ENCODE results near the gene NDUFA3. TPM values are rescaled to one million over a fixed set of nuclear protein-coding genes. Genes with fewer than 3 reads are reported as not detected.
A peak's percentile ranks its signal among the peaks of the same experiment; 100 is the strongest.

NDUFA3 gene
- total RNA-seq, 1 donor from 2014 or later: 77.4 TPM

DNA sequence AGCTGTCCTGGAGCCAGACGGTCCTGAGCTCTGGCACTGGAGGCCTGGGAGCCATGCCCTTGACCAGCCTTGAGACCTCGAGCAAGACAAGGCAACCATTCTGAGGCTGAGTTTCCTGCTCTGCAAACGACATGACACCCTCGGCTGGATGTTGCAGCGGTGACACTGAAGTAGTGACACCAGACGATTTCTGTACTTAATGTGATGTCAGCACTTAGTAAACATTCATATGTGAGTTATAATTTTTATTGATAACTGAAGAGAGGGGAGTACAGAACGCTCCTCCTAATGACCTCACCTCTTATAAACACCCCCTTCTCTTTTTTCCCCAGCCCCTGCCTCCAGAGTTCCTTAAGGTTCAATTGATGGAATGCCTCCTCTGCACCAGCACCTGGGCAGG, 5.8 kb downstream of the NDUFA3 start:
- H3K27me3 Mint-ChIP-seq (ENCODE audit: low read depth): no peaks in the 10 kb centered on the region
- peaks cover 19% of the 10 kb centered on the region for H3K36me3 Mint-ChIP-seq (ENCODE audit: low read depth)
- TF ChIP-seq, protein P1, sequence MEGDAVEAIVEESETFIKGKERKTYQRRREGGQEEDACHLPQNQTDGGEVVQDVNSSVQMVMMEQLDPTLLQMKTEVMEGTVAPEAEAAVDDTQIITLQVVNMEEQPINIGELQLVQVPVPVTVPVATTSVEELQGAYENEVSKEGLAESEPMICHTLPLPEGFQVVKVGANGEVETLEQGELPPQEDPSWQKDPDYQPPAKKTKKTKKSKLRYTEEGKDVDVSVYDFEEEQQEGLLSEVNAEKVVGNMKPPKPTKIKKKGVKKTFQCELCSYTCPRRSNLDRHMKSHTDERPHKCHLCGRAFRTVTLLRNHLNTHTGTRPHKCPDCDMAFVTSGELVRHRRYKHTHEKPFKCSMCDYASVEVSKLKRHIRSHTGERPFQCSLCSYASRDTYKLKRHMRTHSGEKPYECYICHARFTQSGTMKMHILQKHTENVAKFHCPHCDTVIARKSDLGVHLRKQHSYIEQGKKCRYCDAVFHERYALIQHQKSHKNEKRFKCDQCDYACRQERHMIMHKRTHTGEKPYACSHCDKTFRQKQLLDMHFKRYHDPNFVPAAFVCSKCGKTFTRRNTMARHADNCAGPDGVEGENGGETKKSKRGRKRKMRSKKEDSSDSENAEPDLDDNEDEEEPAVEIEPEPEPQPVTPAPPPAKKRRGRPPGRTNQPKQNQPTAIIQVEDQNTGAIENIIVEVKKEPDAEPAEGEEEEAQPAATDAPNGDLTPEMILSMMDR (IDR thresholded peaks at IDR 0.05): no peak
- H3K27ac Mint-ChIP-seq (ENCODE audit: unreplicated experiment): no peak overlapping the region
- H3K4me3 Mint-ChIP-seq (ENCODE audit: unreplicated experiment): no peak overlapping the region
- no peaks in the 10 kb centered on the region for H3K9me3 Mint-ChIP-seq (ENCODE audit: low read depth)
- no peak for DNase-seq (ENCODE audit: low spot score)
- peaks cover 3% of the 10 kb centered on the region for H3K4me1 Mint-ChIP-seq (ENCODE audit: low read depth)

DNA sequence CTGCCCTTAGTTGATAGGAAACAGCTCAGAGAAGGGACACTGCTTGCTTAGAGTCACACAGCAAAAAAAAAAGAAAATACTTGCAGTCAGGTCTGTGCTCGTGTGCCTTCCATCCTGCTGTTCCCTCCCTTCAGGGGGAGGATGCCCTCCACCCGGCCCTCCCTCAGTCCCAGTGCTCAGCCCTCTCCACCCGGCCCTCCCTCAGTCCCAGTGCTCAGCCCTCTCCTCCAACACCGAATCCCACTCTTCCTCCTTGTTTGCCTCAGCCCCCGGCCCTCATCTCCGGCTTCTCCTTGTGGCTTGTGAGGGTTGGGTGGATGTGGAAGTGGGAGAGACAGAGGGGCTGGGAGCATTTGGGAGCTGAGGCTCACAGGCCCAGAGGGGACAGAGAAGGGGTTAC, 7.0 kb downstream of the NDUFA3 start:
- Mint-ChIP-seq H3K36me3 (ENCODE audit: low read depth) (peaks cover 19% of the 10 kb centered on the region), H3K4me1 (ENCODE audit: low read depth) (peaks cover 13% of the 10 kb centered on the region), H3K9me3 (ENCODE audit: low read depth) (no peaks in the 10 kb centered on the region), H3K27me3 (ENCODE audit: low read depth) (no peaks in the 10 kb centered on the region), H3K27ac (ENCODE audit: unreplicated experiment) (no peak overlapping the region), H3K4me3 (ENCODE audit: unreplicated experiment) (no peak overlapping the region)
- TF ChIP-seq, protein P1 (IDR thresholded peaks at IDR 0.05): no peak
- no peak for DNase-seq (ENCODE audit: low spot score)

DNA sequence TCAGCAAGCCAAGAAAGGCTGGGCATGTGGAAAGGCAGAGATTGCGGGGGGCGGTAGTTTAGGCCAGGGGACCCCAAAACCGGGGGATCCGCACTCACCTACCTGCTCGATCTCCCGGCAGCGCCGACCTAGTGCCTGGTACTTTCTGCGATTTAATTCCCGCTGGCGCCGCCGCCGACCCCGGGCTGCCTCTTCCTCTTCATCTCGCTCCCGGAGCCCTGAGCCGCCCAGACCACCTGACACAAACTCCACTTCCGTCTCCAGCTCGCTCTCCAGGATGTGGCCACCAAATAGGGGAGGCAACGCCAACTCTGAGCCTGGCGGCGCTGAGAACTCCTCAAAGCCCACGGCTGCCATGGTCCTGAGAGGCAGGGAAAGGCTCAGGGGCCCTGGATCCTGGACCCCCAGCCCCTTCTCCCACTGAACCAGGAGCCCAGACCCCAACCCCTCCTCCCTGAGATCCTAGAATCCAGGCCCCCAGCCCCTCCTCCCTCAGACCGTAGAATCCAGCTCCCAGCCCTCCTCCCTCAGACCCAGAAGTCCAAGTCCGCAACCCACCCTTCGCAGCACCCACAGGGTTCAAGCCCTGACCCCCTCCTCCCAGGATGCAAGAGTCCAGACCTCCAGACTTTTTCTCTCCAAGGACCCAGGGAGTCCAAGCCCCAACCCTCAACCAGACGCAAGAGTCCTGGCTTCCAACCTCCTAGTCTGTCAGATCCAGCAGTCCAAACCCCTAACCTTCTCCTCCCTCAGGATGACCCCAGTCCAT, 11.9 kb downstream of the NDUFA3 start:
- Mint-ChIP-seq H3K4me1 (ENCODE audit: low read depth) (peaks cover 32% of the 10 kb centered on the region), H3K9me3 (ENCODE audit: low read depth) (no peaks in the 10 kb centered on the region), H3K4me3 (ENCODE audit: unreplicated experiment) (peak overlapping the region; percentile 85), H3K27me3 (ENCODE audit: low read depth) (no peaks in the 10 kb centered on the region), H3K27ac (ENCODE audit: unreplicated experiment) (peak overlapping the region; percentile 96), H3K36me3 (ENCODE audit: low read depth) (peaks cover 9% of the 10 kb centered on the region)
- DNase-seq (ENCODE audit: low spot score): no peak
- TF ChIP-seq, protein P1 (IDR thresholded peaks at IDR 0.05): no peak

DNA sequence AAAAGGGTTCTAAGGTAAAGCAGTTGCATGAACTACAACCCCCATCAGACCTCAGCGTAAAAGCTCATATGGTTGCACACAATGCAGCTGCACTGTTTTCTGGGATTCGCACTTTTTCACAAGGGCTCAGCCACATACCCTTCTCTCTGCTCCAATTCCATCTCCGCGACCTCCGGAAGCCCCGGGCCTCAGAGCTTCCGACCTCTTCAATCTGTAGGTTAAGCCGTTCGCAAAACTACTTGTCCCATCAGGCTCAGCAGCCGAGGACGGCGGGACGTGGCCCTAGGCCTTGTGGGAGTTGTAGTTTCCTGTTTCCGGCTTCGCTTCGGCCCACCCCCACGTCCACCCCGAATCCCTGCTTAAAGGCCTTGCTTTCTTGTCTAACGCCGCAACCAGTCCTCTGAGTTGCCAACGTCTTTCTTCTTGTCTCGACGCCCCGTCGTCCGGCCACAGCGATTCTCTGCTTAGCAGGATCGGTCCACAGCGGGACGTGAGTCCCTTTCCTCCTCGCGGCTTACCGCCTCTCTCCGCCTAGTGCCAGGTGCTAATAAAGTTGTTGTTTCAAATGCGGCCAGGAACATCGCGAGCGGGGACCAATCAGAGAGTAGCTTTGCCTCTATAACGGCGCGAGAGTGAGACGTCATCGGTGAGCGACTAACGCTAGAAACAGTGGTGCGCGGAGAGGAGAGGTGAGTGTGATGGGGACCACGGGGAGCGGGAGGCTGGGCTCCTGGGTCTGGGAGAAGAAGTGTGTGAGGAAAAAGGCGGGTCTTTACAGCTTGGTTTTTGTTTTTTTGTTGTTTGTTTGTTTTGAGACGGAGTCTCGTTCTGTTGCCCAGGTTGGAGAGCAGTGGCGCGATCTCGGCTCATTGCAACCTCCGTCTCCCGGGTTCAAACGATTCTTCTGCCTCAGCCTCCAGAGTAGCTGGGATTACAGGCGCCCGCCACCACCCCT, 12.7 kb downstream of the NDUFA3 start, which contains the start of the genes PRPF31 and TFPT:
Gene PRPF31, plus strand, starts transcription at position 646 of the 955 bp plus-strand sequence. CDS start 2,525 bp downstream, outside the sequence.
Gene TFPT, minus strand, starts transcription at position 549 of the 955 bp plus-strand sequence. Its CDS starts 388 bp downstream, at position 161.
- no peaks in the 10 kb centered on the region for H3K9me3 Mint-ChIP-seq (ENCODE audit: low read depth)
- TF ChIP-seq, protein P1 (IDR thresholded peaks at IDR 0.05): peak; percentile 8
- peaks cover 32% of the 10 kb centered on the region for H3K4me1 Mint-ChIP-seq (ENCODE audit: low read depth)
- no peak for DNase-seq (ENCODE audit: low spot score)
- peaks cover 6% of the 10 kb centered on the region for H3K36me3 Mint-ChIP-seq (ENCODE audit: low read depth)
- no peaks in the 10 kb centered on the region for H3K27me3 Mint-ChIP-seq (ENCODE audit: low read depth)
- peak within 1 kb of the TSS; percentile 85 for H3K4me3 Mint-ChIP-seq (ENCODE audit: unreplicated experiment)
- H3K27ac Mint-ChIP-seq (ENCODE audit: unreplicated experiment): peak within 1 kb of the TSS; percentile 96

DNA sequence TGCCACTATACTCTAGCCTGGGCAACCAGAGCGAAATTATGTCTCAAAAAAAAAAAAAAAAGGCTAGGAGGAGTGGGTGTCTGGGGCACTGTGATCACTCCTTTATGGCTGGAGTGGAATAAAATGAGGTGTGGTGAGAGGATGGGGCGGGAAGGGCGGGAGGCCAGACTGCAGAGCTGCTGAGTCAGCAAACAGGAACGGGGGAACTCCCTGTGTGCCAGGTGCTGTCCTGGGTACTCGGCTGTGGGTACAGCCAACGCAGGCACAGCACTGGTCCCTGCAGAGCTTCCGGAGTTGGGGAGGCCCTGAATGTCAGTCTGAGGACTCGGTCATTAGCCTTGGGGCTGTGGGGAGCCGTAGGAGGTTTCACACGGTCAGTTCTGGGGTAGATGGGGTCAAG, 18.6 kb downstream of the NDUFA3 start:
- H3K4me1 Mint-ChIP-seq (ENCODE audit: low read depth): peaks cover 10% of the 10 kb centered on the region
- no peak overlapping the region for H3K27ac Mint-ChIP-seq (ENCODE audit: unreplicated experiment)
- TF ChIP-seq, protein P1 (IDR thresholded peaks at IDR 0.05): no peak
- DNase-seq (ENCODE audit: low spot score): no peak
- no peaks in the 10 kb centered on the region for H3K9me3 Mint-ChIP-seq (ENCODE audit: low read depth)
- peaks cover 13% of the 10 kb centered on the region for H3K36me3 Mint-ChIP-seq (ENCODE audit: low read depth)
- H3K4me3 Mint-ChIP-seq (ENCODE audit: unreplicated experiment): no peak overlapping the region
- no peaks in the 10 kb centered on the region for H3K27me3 Mint-ChIP-seq (ENCODE audit: low read depth)

Data from chondrocyte (in vitro differentiated cells).